HCT116 (cell line): ENCODE data around the gene TBXT. TPM values are rescaled to one million over a fixed set of nuclear protein-coding genes. Genes with fewer than 3 reads are reported as not detected.

ENCODE experiments used
- ATAC-seq: fragments of 200-7000 bp; cut with Tn5 transposase; 2 replicates; pipeline ENCODE4 v1.9.1; 2020; ENCODE audit warnings: mild to moderate bottlenecking, moderate library complexity
- BruUV-seq: library from RNA; stranded (reverse); fragments of 400-500 nt; replicated peaks from 2 replicates; lab custom pipeline; 2021; lab: Mats Ljungman, UMichigan
- CTCF ChIA-PET: fragments of 300-600 bp; sonication (Branson Sonifier 250); formaldehyde crosslinking; loops from one replicate; lab custom pipeline; 2021; ENCODE audit warnings: antibody characterized with exemption; lab: Charles Lee
- POLR2A ChIA-PET: fragments of 300-600, 350-600 bp; sonication (Branson Sonifier 250); formaldehyde crosslinking; loops from one replicate; lab custom pipeline; 2021; ENCODE audit warnings: antibody characterized with exemption; lab: Charles Lee
- RAD21 ChIA-PET, 2 experiments: fragments of 300-600 bp; sonication (Branson Sonifier 250); formaldehyde crosslinking; loops; one replicate each; lab custom pipeline; 2023; ENCODE audit warnings: low total read pairs in 2 of 2; ENCODE audit not compliant: uncharacterized antibody in 2 of 2, unreplicated experiment in 2 of 2, low non-redundant PET in 1 of 2; lab: Charles Lee
- DNase-seq: peaks from one replicate; pipeline ENCODE4 v3.0.0-alpha.2; 2010; ENCODE audit warnings: low read depth, low spot score
- H2AFZ ChIP-seq: fragments of 200-600 bp; shearing (Covaris generic), sonication (generic); 2 replicates; pipeline ENCODE4 v1.6.1; 2017; ENCODE audit warnings: low read depth, mixed run types, mixed read lengths, antibody characterized with exemption, low read length; ENCODE audit not compliant: poor library complexity, severe bottlenecking
- H3K27ac ChIP-seq: 2 replicates; pipeline ENCODE4 v1.5.1; 2012; ENCODE audit warnings: low read depth, low read length
- H3K27me3 ChIP-seq: fragments of 200-600 bp; sonication (generic); 2 replicates; pipeline ENCODE4 v1.6.1; 2016; ENCODE audit warnings: mixed run types, low read length, mixed read lengths; ENCODE audit not compliant: insufficient read depth
- H3K36me3 ChIP-seq, 2 experiments: fragments of 200-500 bp in 1 of 2; fragments of 200-600 bp in 1 of 2; sonication (Bioruptor generic) in 1 of 2; sonication (generic) in 1 of 2; 2 replicates each; pipeline versions ENCODE4 v1.5.1 to v1.6.1; 2014 to 2016; ENCODE audit warnings: low read length in 2 of 2, inconsistent platforms in 1 of 2, mixed read lengths in 1 of 2, mixed run types in 1 of 2; ENCODE audit not compliant: insufficient read depth in 2 of 2, control insufficient read depth in 1 of 2
- H3K4me1 ChIP-seq, 2 experiments: fragments of 200-600 bp in 1 of 2; sonication (generic) in 1 of 2; 2 replicates each; pipeline versions ENCODE4 v1.5.1 to v1.6.1; 2012 to 2017; ENCODE audit warnings: low read length in 2 of 2, inconsistent platforms in 1 of 2, mild to moderate bottlenecking in 1 of 2, mixed read lengths in 1 of 2, mixed run types in 1 of 2, moderate library complexity in 1 of 2; ENCODE audit not compliant: insufficient read depth in 2 of 2, control insufficient read depth in 1 of 2
- H3K4me2 ChIP-seq: fragments of 200-600 bp; sonication (generic); 2 replicates; pipeline ENCODE4 v1.6.1; 2017; ENCODE audit warnings: mixed run types, low read length, mixed read lengths
- H3K4me3 ChIP-seq, 2 experiments: fragments of 200-600 bp in 1 of 2; sonication (generic) in 1 of 2; replicated peaks in 1 of 2; 2 replicates each; pipeline ENCODE4 v1.5.1; 2011 to 2016; ENCODE audit warnings: low read length in 2 of 2, control low read depth in 1 of 2, low read depth in 1 of 2, mild to moderate bottlenecking in 1 of 2, mixed read lengths in 1 of 2, mixed run types in 1 of 2
- H3K79me2 ChIP-seq: fragments of 200-600 bp; sonication (generic); 2 replicates; pipeline ENCODE4 v1.6.1; 2017; ENCODE audit warnings: mild to moderate bottlenecking, mixed run types, low read length, moderate library complexity, mixed read lengths; ENCODE audit not compliant: insufficient read depth
- H3K9ac ChIP-seq: fragments of 200-600 bp; sonication (generic); 2 replicates; pipeline ENCODE4 v1.6.1; 2016; ENCODE audit warnings: low read length, mixed read lengths
- H3K9me2 ChIP-seq: fragments of 200-600 bp; sonication (generic), shearing (Covaris generic); 2 replicates; pipeline ENCODE4 v1.6.1; 2017; ENCODE audit warnings: mixed run types, mild to moderate bottlenecking, moderate library complexity; ENCODE audit not compliant: insufficient read depth
- H3K9me3 ChIP-seq, 2 experiments: fragments of 200-500 bp in 1 of 2; fragments of 200-600 bp in 1 of 2; sonication (Bioruptor generic) in 1 of 2; sonication (generic) in 1 of 2; 2 replicates each; pipeline ENCODE4 v1.6.1; 2014 to 2017; ENCODE audit warnings: low read length in 2 of 2, mixed read lengths in 2 of 2, inconsistent platforms in 1 of 2, low read depth in 1 of 2, mild to moderate bottlenecking in 1 of 2, mixed run types in 1 of 2, moderate library complexity in 1 of 2; ENCODE audit not compliant: control insufficient read depth in 1 of 2, insufficient read depth in 1 of 2
- H4K20me1 ChIP-seq: fragments of 200-600 bp; sonication (generic), shearing (Covaris generic); 2 replicates; pipeline ENCODE4 v1.6.1; 2017; ENCODE audit warnings: mixed run types, mild to moderate bottlenecking, moderate library complexity; ENCODE audit not compliant: insufficient read depth
- EGR1 ChIP-seq: IDR thresholded peaks from 2 replicates; pipeline ENCODE4 v1.6.1; 2012; ENCODE audit warnings: low read depth
- ELF1 ChIP-seq: IDR thresholded peaks from 2 replicates; pipeline ENCODE4 v1.6.1; 2012; ENCODE audit warnings: low read depth, borderline replicate concordance
- EZH2 ChIP-seq: fragments of 200-600 bp; sonication (generic); IDR thresholded peaks from 2 replicates; pipeline ENCODE4 v1.6.1; 2017; ENCODE audit warnings: antibody characterized with exemption, mixed run types
- FOSL1 ChIP-seq: IDR thresholded peaks from 2 replicates; pipeline ENCODE4 v1.6.1; 2012; ENCODE audit warnings: low read depth
- MAX ChIP-seq: IDR thresholded peaks from 2 replicates; pipeline ENCODE4 v1.6.1; 2012
- POLR2AphosphoS5 ChIP-seq: IDR thresholded peaks from 2 replicates; pipeline ENCODE4 v1.6.1; 2011; ENCODE audit warnings: mild to moderate bottlenecking, low read depth, low read length, moderate library complexity
- RAD21 ChIP-seq: IDR thresholded peaks from 2 replicates; pipeline ENCODE4 v1.6.1; 2012; ENCODE audit warnings: low read depth, mild to moderate bottlenecking
- SRF ChIP-seq: IDR thresholded peaks from 2 replicates; pipeline ENCODE4 v1.6.1; 2012; ENCODE audit warnings: low read depth
- YY1 ChIP-seq: IDR thresholded peaks from 2 replicates; pipeline ENCODE4 v1.6.1; 2011; ENCODE audit warnings: low read length, low read depth, moderate library complexity, mild to moderate bottlenecking; ENCODE audit not compliant: insufficient replicate concordance; ENCODE audit errors: extremely low read depth
- ZFX ChIP-seq: fragments of 450-650 bp; IDR thresholded peaks from 2 replicates; pipeline ENCODE4 v1.6.1; 2017
- ZNF274 ChIP-seq: fragments of 200-500 bp; sonication (Bioruptor generic); IDR thresholded peaks from 2 replicates; pipeline ENCODE4 v1.6.1; 2014; ENCODE audit warnings: mild to moderate bottlenecking, low read depth, low read length, inconsistent platforms
- intact Hi-C: fragments of 100-400 bp; cut with micrococcal nuclease; formaldehyde crosslinking; loops from 2 replicates; pipeline ENCODE4 v1.10.0; 2022
- total RNA-seq: library from RNA; stranded (reverse); gene quantifications from one replicate; pipeline ENCODE4 v1.2.1, GENCODE V29; 2021; ENCODE audit not compliant: unreplicated experiment
- TF ChIP-seq, protein P1 (sequence below), 3 experiments: fragments of 200-600 bp in 1 of 3; sonication (generic) in 1 of 3; IDR thresholded peaks in 2 of 3; conservative IDR thresholded peaks in 1 of 3; 2 replicates each; pipeline ENCODE4 v1.5.1; 2012 to 2017; ENCODE audit warnings: low read depth in 2 of 3, low read length in 2 of 3, antibody characterized with exemption in 1 of 3, borderline replicate concordance in 1 of 3, control low read depth in 1 of 3, mild to moderate bottlenecking in 1 of 3, mixed read lengths in 1 of 3, mixed run types in 1 of 3, moderate library complexity in 1 of 3; ENCODE audit not compliant: insufficient read depth in 1 of 3
- TF ChIP-seq, protein P2 (sequence below): IDR thresholded peaks from 2 replicates; pipeline ENCODE4 v1.6.1; 2012
- TF ChIP-seq, protein P3 (sequence below): IDR thresholded peaks from 2 replicates; pipeline ENCODE4 v1.6.1; 2011; ENCODE audit warnings: mild to moderate bottlenecking, low read length, moderate library complexity; ENCODE audit not compliant: insufficient replicate concordance; ENCODE audit errors: extremely low read depth

TBXT gene
- total RNA-seq, 1 experiment from 2014 or later: not detected

DNA sequence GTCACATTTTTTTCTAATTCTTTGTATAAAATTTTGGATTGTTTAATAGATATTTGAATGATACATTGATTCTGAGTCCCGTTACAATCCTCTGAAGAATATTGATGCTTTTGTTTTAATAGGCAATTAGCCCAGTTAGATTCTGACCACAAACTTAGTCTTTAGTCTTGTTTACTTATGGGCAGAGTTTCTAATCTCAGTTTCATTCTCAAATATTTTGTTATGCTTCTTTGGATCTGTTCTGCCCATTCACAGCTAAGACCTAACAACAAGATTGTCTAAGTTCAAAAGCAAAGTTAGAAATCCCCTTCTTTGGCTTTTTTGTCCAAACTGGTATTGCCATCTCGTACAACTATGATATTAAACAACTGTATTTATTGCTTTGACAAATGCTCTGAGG, 58.0 kb downstream of the TBXT start:
- Histone ChIP-seq H4K20me1 (no peaks in the 10 kb centered on the region), H3K9me3 (no peaks in the 10 kb centered on the region), H2AFZ (no peak overlapping the region), H3K4me1 (peaks cover 0 to 4% of the 10 kb centered on the region in 2 experiments; a peak in 1 of 4 replicates), H3K9me2 (no peaks in the 10 kb centered on the region), H3K79me2 (no peaks in the 10 kb centered on the region), H3K4me3 (no peak overlapping the region), H3K36me3 (no peaks in the 10 kb centered on the region), H3K4me2 (no peak overlapping the region), H3K27me3 (no peaks in the 10 kb centered on the region), H3K27ac (no peak overlapping the region), H3K9ac (no peak overlapping the region)
- BruUV-seq: no TSS peak
- intact Hi-C loops: no loop called here
- ATAC-seq: no peak
- no peak for TF ChIP-seq EZH2
- no peak for TF ChIP-seq RAD21
- no peak for TF ChIP-seq POLR2AphosphoS5
- no peak for TF ChIP-seq SRF
- TF ChIP-seq FOSL1: no peak
- TF ChIP-seq, protein P1, sequence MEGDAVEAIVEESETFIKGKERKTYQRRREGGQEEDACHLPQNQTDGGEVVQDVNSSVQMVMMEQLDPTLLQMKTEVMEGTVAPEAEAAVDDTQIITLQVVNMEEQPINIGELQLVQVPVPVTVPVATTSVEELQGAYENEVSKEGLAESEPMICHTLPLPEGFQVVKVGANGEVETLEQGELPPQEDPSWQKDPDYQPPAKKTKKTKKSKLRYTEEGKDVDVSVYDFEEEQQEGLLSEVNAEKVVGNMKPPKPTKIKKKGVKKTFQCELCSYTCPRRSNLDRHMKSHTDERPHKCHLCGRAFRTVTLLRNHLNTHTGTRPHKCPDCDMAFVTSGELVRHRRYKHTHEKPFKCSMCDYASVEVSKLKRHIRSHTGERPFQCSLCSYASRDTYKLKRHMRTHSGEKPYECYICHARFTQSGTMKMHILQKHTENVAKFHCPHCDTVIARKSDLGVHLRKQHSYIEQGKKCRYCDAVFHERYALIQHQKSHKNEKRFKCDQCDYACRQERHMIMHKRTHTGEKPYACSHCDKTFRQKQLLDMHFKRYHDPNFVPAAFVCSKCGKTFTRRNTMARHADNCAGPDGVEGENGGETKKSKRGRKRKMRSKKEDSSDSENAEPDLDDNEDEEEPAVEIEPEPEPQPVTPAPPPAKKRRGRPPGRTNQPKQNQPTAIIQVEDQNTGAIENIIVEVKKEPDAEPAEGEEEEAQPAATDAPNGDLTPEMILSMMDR (IDR thresholded peaks at IDR 0.05 in 2 of 3, conservative IDR thresholded peaks at IDR 0.05 in 1 of 3; ENCODE audit: borderline replicate concordance in 1 of 3, insufficient read depth in 1 of 3, low read depth in 2 of 3, low read length in 2 of 3): no peak
- TF ChIP-seq ZNF274: no peak
- no peak for TF ChIP-seq ELF1
- no peak for TF ChIP-seq EGR1
- TF ChIP-seq YY1: no peak
- TF ChIP-seq ZFX: no peak
- no peak for TF ChIP-seq MAX
- TF ChIP-seq, protein P2, sequence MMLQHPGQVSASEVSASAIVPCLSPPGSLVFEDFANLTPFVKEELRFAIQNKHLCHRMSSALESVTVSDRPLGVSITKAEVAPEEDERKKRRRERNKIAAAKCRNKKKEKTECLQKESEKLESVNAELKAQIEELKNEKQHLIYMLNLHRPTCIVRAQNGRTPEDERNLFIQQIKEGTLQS: no peak
- TF ChIP-seq, protein P3, sequence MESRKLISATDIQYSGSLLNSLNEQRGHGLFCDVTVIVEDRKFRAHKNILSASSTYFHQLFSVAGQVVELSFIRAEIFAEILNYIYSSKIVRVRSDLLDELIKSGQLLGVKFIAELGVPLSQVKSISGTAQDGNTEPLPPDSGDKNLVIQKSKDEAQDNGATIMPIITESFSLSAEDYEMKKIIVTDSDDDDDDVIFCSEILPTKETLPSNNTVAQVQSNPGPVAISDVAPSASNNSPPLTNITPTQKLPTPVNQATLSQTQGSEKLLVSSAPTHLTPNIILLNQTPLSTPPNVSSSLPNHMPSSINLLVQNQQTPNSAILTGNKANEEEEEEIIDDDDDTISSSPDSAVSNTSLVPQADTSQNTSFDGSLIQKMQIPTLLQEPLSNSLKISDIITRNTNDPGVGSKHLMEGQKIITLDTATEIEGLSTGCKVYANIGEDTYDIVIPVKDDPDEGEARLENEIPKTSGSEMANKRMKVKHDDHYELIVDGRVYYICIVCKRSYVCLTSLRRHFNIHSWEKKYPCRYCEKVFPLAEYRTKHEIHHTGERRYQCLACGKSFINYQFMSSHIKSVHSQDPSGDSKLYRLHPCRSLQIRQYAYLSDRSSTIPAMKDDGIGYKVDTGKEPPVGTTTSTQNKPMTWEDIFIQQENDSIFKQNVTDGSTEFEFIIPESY: no peak
- CTCF ChIA-PET: no interaction called here
- POLR2A ChIA-PET: no interaction called here
- RAD21 ChIA-PET: no interaction called here
- no peak for DNase-seq

Other genes starting within 250 kb of the TBXT start
- not detected for gene PRR18, start 140.5 kb upstream of the TBXT start, total RNA-seq
- 65.6 TPM for gene SFT2D1, start 174.7 kb upstream of the TBXT start, total RNA-seq
- 15.9 TPM for gene MPC1, start 215.1 kb upstream of the TBXT start, total RNA-seq